Activated CD4-positive, alpha-beta T cell treated with anti-CD3 and anti-CD28 coated beads, Interleukin-10, Interleukin-2, amounts not matched to agents 100 ng/mL and 50 ng/mL, durations not matched to agents 16 hours and 8 hours (primary cell): ENCODE results near the gene BTG3.

ENCODE experiments used
- DNase-seq: peaks from one replicate; pipeline ENCODE4 v3.0.0-alpha.2; 2020

Gene BTG3

DNA sequence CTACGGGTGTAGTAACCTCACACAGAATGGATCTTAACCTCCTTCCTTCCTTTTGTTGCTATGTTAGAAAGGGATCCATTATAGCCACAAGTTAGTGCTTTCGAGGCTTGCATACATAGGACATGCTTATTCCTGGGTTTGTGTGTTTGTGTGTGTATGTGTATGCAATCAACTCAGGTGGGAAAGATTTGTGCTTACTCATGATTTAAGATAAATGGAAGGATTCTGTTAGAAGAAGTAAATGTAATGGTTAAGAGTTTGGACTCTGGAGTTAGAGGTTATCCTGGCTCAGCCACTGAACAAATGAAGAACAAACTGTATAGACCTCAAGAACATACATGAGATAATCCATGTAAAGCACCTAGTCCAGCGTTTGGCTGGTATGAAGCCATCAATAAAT lies 28.8 kb downstream of the BTG3 start:
- DNase-seq: no peak

DNA sequence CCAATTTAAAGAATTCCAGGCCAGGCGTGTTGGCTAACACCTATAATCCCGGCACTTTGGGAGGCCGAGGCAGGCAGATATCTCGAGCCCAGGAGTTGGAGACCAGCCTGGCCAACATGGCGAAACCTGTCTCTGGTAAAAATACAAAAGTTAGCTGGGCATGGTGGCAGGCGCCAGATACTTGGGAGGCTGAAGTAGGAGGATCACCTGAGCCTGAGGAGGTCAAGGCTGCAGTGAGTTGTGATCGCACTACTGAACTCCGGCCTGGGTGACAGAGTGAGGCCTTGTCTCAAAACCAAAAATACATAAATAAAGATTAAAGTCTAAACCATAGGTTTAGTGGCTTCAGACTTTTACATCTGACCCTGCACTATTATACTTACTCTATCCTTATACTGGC lies 32.4 kb downstream of the BTG3 start:
- no peak for DNase-seq

DNA sequence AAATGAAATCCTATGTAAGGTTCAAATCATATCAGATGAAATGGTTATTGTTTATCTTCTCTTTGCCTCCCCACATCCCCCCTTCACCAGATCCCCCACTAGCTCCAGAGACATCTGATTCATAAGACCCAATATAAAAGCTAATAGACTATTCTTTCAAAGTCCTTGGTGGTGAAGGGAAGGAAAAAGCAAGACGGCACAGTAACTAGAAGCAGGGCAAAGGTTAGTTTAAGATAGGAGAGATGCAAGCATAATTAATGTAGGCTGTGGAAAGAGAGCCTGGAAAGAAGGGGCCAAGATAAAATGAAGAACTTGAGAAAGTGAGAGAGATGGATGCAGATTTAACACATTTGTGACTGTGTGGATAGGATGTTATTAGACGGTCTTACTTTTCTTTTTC lies 33.8 kb downstream of the BTG3 start:
- no peak for DNase-seq

GRCh38 chr21:17578162-17578561 lies 34.5 kb downstream of the BTG3 start:
- no peak for DNase-seq

DNA sequence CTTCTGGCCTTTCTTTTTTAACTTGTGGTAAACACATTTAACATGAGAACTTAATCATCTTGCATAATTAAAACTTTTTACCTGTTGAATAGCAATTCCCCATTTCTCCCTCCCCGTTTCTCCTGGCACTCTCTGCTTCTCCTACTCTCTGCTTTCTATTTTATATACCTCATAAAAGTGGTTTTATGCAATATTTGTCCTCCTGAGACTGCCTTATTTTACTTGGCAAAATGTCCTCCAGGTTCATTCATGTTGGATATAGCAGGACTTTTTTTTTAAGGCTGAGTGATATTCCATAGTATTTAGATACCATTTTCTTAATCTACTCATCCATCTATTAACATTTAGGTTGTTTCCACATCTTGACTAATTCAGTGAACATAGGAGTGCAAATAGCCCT lies 35.0 kb downstream of the BTG3 start:
- DNase-seq: no peak

- DNase-seq: no peak
These were observed 36.4 kb downstream of the BTG3 start for GRCh38 chr21:17576080-17576835.

DNA sequence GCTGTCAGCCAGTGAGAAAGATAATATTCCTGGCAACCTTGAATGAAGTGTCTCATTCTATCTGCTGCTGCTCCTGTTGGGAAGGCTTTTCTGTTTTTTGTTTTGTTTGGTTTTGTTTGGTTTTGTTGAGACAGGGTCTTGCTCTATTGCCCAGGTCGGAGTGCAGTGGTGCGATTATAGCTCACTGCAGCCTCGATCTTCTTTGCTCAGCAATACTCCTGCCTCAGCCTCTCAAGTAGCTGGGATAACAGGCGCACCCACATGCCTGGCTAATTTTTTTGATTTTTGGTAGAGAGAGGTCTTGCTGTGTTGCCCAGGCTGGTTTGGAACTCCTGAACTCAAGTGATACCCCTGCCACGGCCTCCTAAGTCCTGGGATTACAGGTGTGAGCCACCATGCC lies 37.6 kb downstream of the BTG3 start:
- no peak for DNase-seq

GRCh38 chr21:17572431-17572830 lies 40.3 kb downstream of the BTG3 start:
- no peak for DNase-seq

- DNase-seq: no peak
These were observed 41.9 kb downstream of the BTG3 start for GRCh38 chr21:17570786-17571185.

- no peak for DNase-seq
These were observed 52.2 kb downstream of the BTG3 start for GRCh38 chr21:17560377-17561025.

DNA sequence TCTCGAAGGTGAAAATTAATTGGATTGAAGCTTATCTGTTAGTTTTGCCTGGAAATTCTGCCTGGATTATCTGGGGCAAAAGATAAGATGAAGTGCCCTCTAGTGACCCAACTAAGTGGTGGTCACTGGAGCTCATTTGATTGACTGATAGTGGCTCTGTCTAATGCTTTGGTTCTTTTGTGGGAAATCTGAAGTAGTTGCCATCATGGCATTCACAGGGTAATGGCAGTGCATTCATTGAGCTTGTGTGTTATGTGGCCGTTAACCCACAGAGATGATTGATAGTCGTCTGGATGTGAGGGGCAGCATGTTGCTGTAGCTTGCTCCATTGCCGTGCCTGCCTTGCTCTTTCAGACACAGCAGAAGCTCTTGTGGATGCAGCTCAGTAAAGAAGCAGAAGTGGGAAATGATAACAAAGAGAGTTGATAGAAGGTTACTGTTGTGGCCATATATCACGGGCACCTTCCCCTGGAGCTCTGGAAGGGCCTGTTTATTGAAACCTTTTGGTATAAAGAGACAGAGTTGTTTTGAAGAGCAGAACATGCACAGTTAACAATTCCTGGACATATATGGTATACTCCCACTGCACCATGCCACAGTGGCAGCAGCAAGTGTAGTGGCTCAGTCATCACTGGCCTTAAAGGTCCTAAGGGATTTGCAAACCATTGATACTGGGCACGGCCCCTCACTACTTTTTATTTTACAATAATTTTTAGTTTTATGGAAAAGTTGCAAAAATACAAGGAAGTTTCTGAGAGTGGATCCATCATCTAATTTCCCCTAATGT lies 57.8 kb downstream of the BTG3 start:
- DNase-seq: no peak

- DNase-seq: no peak
These were observed 58.6 kb downstream of the BTG3 start for GRCh38 chr21:17554120-17554519.

DNA sequence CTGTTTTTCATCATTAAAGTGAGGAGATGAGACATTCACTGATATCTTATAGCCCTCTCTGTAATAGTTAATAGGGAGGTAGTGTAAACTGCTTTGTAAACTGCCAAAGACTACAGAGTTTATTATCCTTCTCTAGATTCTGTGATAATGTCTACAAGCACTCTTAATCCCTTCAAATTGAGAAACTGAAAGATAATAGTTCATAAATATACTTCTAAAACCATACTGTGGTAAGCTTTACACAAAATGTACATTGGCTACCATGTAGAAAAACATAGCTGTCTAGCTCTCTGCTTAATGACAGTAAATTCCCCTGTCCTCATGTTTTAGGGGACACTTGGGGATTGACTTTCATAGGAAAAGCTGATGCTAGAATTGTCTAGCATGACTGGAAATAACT lies 60.3 kb downstream of the BTG3 start:
- DNase-seq: no peak

- no peak for DNase-seq
These were observed 61.9 kb downstream of the BTG3 start for GRCh38 chr21:17550671-17551308.

- no peak for DNase-seq
These were observed 64.4 kb downstream of the BTG3 start for GRCh38 chr21:17548262-17548661.

- DNase-seq: no peak
These were observed 67.7 kb downstream of the BTG3 start for GRCh38 chr21:17545007-17545406.
